Measurements from ENCODE around the gene RXRA. TPM values are rescaled to one million over a fixed set of nuclear protein-coding genes. Genes with fewer than 3 reads are reported as not detected.

Gene RXRA
- total and polyA plus RNA-seq, 2 donors (not counting 3 experiments of a cell fraction or from before 2014, with no cell fraction given), result 15.4 to 37.4 TPM

GRCh38 chr9:134458207-134459108 lies 132.2 kb downstream of the RXRA start:
- Histone ChIP-seq H4K20me1 (replicated peaks; ENCODE audit: control insufficient read depth, extremely low read depth, insufficient read depth, low read length) (no peaks in the 10 kb centered on the region), H3K79me2 (ENCODE audit: control insufficient read depth, insufficient read depth, low read length) (no peaks in the 10 kb centered on the region), H3K4me1 (ENCODE audit: control insufficient read depth, extremely low read depth, insufficient read depth, low read length) (peaks cover 19% of the 10 kb centered on the region), H3K9ac (replicated peaks; ENCODE audit: extremely low read depth, insufficient read depth, low read length) (no peak overlapping the region), H3K36me3 (ENCODE audit: control insufficient read depth in 2 of 2, extremely low read depth in 1 of 2, insufficient read depth in 2 of 2, low read length in 2 of 2) (no peaks in the 10 kb centered on the region), H2AFZ (ENCODE audit: low read depth, low read length) (no peak overlapping the region), H3K27ac (ENCODE audit: insufficient read depth, low read depth, low read length) (no peak overlapping the region), H3K9me1 (replicated peaks; ENCODE audit: control insufficient read depth, extremely low read depth, insufficient read depth, low read length) (no peaks in the 10 kb centered on the region), H3K4me2 (ENCODE audit: insufficient read depth, low read length) (no peak overlapping the region), H3K9me3 (replicated peaks; ENCODE audit: control insufficient read depth, insufficient read depth, low read length) (no peaks in the 10 kb centered on the region), H3K4me3 (replicated peaks in 1 of 3; ENCODE audit: insufficient read depth in 1 of 3, low read depth in 1 of 3, low read length in 3 of 3) (no peak overlapping the region), H3K27me3 (ENCODE audit: control insufficient read depth in 2 of 2, insufficient read depth in 2 of 2, low read length in 2 of 2) (no peaks in the 10 kb centered on the region)
- CTCF ChIA-PET, result no interaction called here
- dilution Hi-C loops (cut with MboI; ENCODE audit: extremely low pct_ligation_motif_present, low sequenced_read_pairs) (no loop called here), intact Hi-C loops (cut with micrococcal nuclease) (loop anchor here (5.0 kb wide), 1 partner anchor 619 kb away; no protein-coding TSS in a partner anchor)
- BruUV-seq (replicated peaks), result no TSS peak
- TF ChIP-seq CTCF (IDR thresholded peaks at IDR 0.05; ENCODE audit: extremely low read depth in 1 of 2, insufficient read depth in 1 of 2, low read depth in 1 of 2, low read length in 2 of 2) (no peak), POLR2AphosphoS5 (IDR thresholded peaks at IDR 0.05; ENCODE audit: insufficient read depth, low read depth, low read length) (no peak), GATA2 (IDR thresholded peaks at IDR 0.05; ENCODE audit: insufficient read depth, insufficient read length, low read depth, low read length) (no peak), POLR2A (IDR thresholded peaks at IDR 0.05; ENCODE audit: low read depth, low read length) (no peak), FOS (IDR thresholded peaks at IDR 0.05; ENCODE audit: borderline replicate concordance, insufficient read depth, low read length) (no peak), MAX (IDR thresholded peaks at IDR 0.05; ENCODE audit: insufficient read depth, insufficient read length) (no peak), EZH2 (IDR thresholded peaks at IDR 0.05; ENCODE audit: borderline replicate concordance, low read depth, low read length, severe bottlenecking) (no peak), MYC (IDR thresholded peaks at IDR 0.05; ENCODE audit: low read depth, low read length) (no peak), JUN (IDR thresholded peaks at IDR 0.05; ENCODE audit: borderline replicate concordance, insufficient read depth, insufficient read length, low read depth) (no peak)
- FAIRE-seq (no peak), DNase-seq (ENCODE audit: low read depth, low spot score) (no peak)
- POLR2A ChIA-PET, result no interaction called here

All from endothelial cell of umbilical vein (primary cell).